Measurements from ENCODE around the gene GPX4.

Gene GPX4

DNA sequence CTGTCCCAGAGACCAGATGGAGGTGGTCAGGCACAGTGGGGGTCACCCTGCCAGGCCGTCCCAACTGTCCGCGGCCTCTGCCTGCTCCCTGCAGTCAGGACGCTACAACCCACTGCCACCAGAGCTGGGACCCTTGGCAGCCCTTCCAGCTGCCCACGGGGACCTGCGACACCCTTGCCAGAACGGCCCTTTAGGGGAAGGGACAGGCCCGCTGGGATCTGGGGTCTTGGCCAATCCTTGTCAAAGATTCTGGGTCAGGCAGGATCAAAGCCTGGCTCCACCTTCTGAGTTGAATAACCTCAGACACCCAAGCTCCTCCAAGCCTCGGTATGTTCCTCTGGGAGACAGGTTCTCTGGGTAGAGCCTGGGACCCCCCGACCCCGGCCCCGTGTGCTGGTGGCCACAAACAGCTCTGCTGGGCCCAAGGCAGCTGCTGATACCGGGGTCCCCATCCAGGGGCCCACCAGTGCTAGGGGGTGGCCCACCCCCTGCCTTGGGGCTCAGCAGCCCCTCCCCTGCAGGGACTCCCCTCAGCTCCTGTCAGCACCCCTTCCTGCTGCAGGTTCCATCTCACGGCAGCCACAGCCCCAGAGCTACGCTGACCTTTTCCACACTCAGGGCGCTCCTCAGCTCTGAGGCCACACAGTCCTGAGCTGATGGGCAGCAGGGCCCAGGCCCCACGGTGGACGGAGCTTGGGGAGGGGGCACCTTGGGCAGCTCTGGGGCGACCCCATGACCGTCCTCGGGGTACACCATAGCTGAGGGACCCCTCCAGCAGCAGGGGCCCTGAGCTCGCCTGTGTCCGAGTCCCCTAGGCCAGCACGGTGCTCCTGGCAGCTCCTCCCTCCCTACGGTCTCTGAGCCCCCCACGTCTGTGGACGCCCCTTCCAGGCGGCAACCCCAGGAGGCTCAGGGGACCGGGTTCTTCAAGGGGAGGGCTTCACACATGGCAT, 51.8 kb downstream of the GPX4 start:
- DNase-seq = peak; percentile 40 to 50

More for the DNA sequence above, 51.8 kb downstream of the GPX4 start:
- Histone ChIP-seq H2AFZ (ENCODE audit: insufficient read depth, low read length, poor library complexity) (no peak overlapping the region), H2BK5ac (ENCODE audit: low read depth, low read length, poor library complexity) (peak overlapping the region; percentile 29), H3K79me1 (ENCODE audit: low read length) (peaks cover 3% of the 10 kb centered on the region), H4K12ac (ENCODE audit: low read depth, low read length) (no peak overlapping the region), H3K23ac (ENCODE audit: low read length) (no peak overlapping the region), H3K4me3 (ENCODE audit: low read depth, low read length) (no peak overlapping the region), H3K4ac (ENCODE audit: low read depth, low read length) (peak overlapping the region; percentile 10), H3K79me2 (ENCODE audit: control insufficient read depth, insufficient read depth, low read length, poor library complexity) (peaks cover 2% of the 10 kb centered on the region), H4K8ac (ENCODE audit: low read depth, low read length) (peak overlapping the region; percentile 20), H2BK12ac (ENCODE audit: low read length) (peak overlapping the region; percentile 8), H3K14ac (ENCODE audit: low read length) (peak overlapping the region; percentile 24), H3K27ac (ENCODE audit: low read depth, low read length) (peak overlapping the region; percentile 8), H3K9me3 (ENCODE audit: insufficient read depth, low read depth, low read length) (peaks cover 1% of the 10 kb centered on the region), H3K18ac (ENCODE audit: low read length) (peak overlapping the region; percentile 37), H3K4me1 (ENCODE audit: control insufficient read depth in 1 of 2, insufficient read depth in 2 of 2, low read length in 2 of 2) (peaks cover 4 to 13% of the 10 kb centered on the region in 2 experiments), H3K36me3 (ENCODE audit: control insufficient read depth in 1 of 2, insufficient read depth in 2 of 2, low read length in 2 of 2) (peaks cover 26 to 35% of the 10 kb centered on the region in 2 experiments), H3K9ac (ENCODE audit: low read length) (no peak overlapping the region), H2AK5ac (ENCODE audit: low read length) (no peak overlapping the region), H3K27me3 (ENCODE audit: insufficient read depth, low read length) (no peaks in the 10 kb centered on the region), H2BK120ac (ENCODE audit: insufficient read depth, low read length, poor library complexity) (no peak overlapping the region), H4K91ac (ENCODE audit: low read depth, low read length) (peak overlapping the region; percentile 45), H3K4me2 (ENCODE audit: low read length) (no peak overlapping the region)
- WGBS (ENCODE audit: extremely low coverage, insufficient coverage, insufficient read length) = no CpG with 5 or more reads among the region's 29 CpGs
